HepG2 (cell line): Measurements from ENCODE around the gene MBTPS1. TPM values are rescaled to one million over a fixed set of nuclear protein-coding genes. Genes with fewer than 3 reads are reported as not detected.

Experiments
- ATAC-seq: fragments of 200-7000 bp; cut with Tn5 transposase; 3 replicates; pipeline ENCODE4 v1.9.1; 2020; ENCODE audit warnings: mild to moderate bottlenecking, moderate library complexity
- BruUV-seq: library from RNA; stranded (reverse); fragments of 400-500 nt; replicated peaks from 2 replicates; lab custom pipeline; 2021; lab: Mats Ljungman, UMichigan
- CTCF ChIA-PET: fragments of 300-600 bp; formaldehyde crosslinking; extraction: SDS; loops from one replicate; lab custom pipeline; 2021; ENCODE audit warnings: low total read pairs, inconsistent platforms, low intra/inter-chr PET ratio; lab: Yijun Ruan, JAX
- POLR2A ChIA-PET: fragments of 350-600 bp; sonication (Branson Sonifier 250); formaldehyde crosslinking; loops from one replicate; lab custom pipeline; 2020; ENCODE audit warnings: antibody characterized with exemption, inconsistent platforms; lab: Yijun Ruan, JAX
- DNase-seq: peaks from one replicate; pipeline ENCODE4 v3.0.0-alpha.2; 2015; ENCODE audit warnings: low spot score
- FAIRE-seq: peaks from 3 replicates; lab custom pipeline; 2011; peaks lifted over from hg19 to GRCh38; lab: Jason Lieb, UNC
- H2AFZ ChIP-seq: one replicate; pipeline ENCODE4 v1.6.1; 2011; ENCODE audit warnings: low read length, inconsistent platforms
- H3K27ac ChIP-seq: fragments of 300-600 bp; 3 replicates; pipeline ENCODE4 v1.8.0; 2011; ENCODE audit warnings: mixed run types, mild to moderate bottlenecking, mixed read lengths, low read length, inconsistent platforms; ENCODE audit not compliant: insufficient read depth; ENCODE audit errors: extremely low read length
- H3K27me3 ChIP-seq, 2 experiments: fragments of 200-600 bp in 1 of 2; 2 replicates in 1 of 2; 3 replicates in 1 of 2; pipeline versions ENCODE4 v1.6.0 to v1.8.0; 2011; ENCODE audit warnings: low read length in 2 of 2, mild to moderate bottlenecking in 2 of 2, moderate library complexity in 2 of 2, inconsistent platforms in 1 of 2; ENCODE audit not compliant: insufficient read depth in 2 of 2, control insufficient read depth in 1 of 2
- H3K36me3 ChIP-seq, 2 experiments: fragments of 200-600 bp in 1 of 2; replicated peaks in 1 of 2; 2 replicates in 1 of 2; 3 replicates in 1 of 2; pipeline versions ENCODE4 v1.5.1 to v1.8.0; 2011; ENCODE audit warnings: low read length in 2 of 2, inconsistent platforms in 1 of 2; ENCODE audit not compliant: insufficient read depth in 2 of 2, control insufficient read depth in 1 of 2
- H3K4me1 ChIP-seq: 2 replicates; pipeline ENCODE4 v1.5.1; 2012; ENCODE audit warnings: low read length, inconsistent platforms; ENCODE audit not compliant: insufficient read depth
- H3K4me2 ChIP-seq: 2 replicates; pipeline ENCODE4 v1.6.0; 2011; ENCODE audit warnings: low read depth, low read length, inconsistent platforms
- H3K4me3 ChIP-seq, 3 experiments: fragments of 200-600 bp in 1 of 3; sonication (generic), shearing (Covaris generic) in 1 of 3; replicated peaks in 1 of 3; 2 replicates each; pipeline ENCODE4 v1.5.1; 2011 to 2016; ENCODE audit warnings: low read length in 3 of 3, inconsistent platforms in 2 of 3, low read depth in 2 of 3, mild to moderate bottlenecking in 2 of 3, control low read depth in 1 of 3, mixed read lengths in 1 of 3; ENCODE audit not compliant: insufficient read depth in 1 of 3
- H3K79me2 ChIP-seq: one replicate; pipeline ENCODE4 v1.6.1; 2011; ENCODE audit warnings: low read length, inconsistent platforms; ENCODE audit not compliant: insufficient read depth
- H3K9ac ChIP-seq: 2 replicates; pipeline ENCODE4 v1.6.0; 2011; ENCODE audit warnings: mild to moderate bottlenecking, low read depth, low read length, inconsistent platforms; ENCODE audit not compliant: insufficient read depth
- H3K9me3 ChIP-seq: 2 replicates; pipeline ENCODE4 v1.5.1; 2012; ENCODE audit warnings: mild to moderate bottlenecking, low read length
- H4K20me1 ChIP-seq: 2 replicates; pipeline ENCODE4 v1.6.0; 2011; ENCODE audit warnings: inconsistent platforms, mild to moderate bottlenecking, low read length, moderate library complexity; ENCODE audit not compliant: insufficient read depth
- ATRX ChIP-seq: sonication (generic); formaldehyde crosslinking; IDR thresholded peaks from 2 replicates; pipeline ENCODE4 v1.4.0; 2020; ENCODE audit warnings: missing genetic modification reagents, borderline replicate concordance
- EED ChIP-seq: sonication (generic); formaldehyde crosslinking; IDR thresholded peaks from 2 replicates; pipeline ENCODE4 v1.5.0; 2020; ENCODE audit warnings: mild to moderate bottlenecking, missing genetic modification reagents
- GATAD2A ChIP-seq: IDR thresholded peaks from 2 replicates; pipeline ENCODE4 v1.6.1; 2016
- HMG20A ChIP-seq: IDR thresholded peaks from 2 replicates; pipeline ENCODE4 v1.6.1; 2016; ENCODE audit warnings: borderline replicate concordance
- JDP2 ChIP-seq: sonication (generic); formaldehyde crosslinking; IDR thresholded peaks from 2 replicates; pipeline ENCODE4 v1.8.1; 2022; ENCODE audit warnings: missing genetic modification reagents, borderline replicate concordance
- MIER3 ChIP-seq: IDR thresholded peaks from 2 replicates; pipeline ENCODE4 v1.6.1; 2016; ENCODE audit warnings: missing compliant biosample characterization, borderline replicate concordance
- NR2F2 ChIP-seq: IDR thresholded peaks from 2 replicates; pipeline ENCODE4 v1.6.1; 2012; ENCODE audit warnings: low read depth, inconsistent platforms, borderline replicate concordance
- PATZ1 ChIP-seq: sonication (generic); formaldehyde crosslinking; IDR thresholded peaks from 2 replicates; pipeline ENCODE4 v1.4.0; 2020; ENCODE audit warnings: missing genetic modification reagents
- PCBP2 ChIP-seq: fragments of 200-400 bp; formaldehyde crosslinking; optimal IDR thresholded peaks from 2 replicates; pipeline ENCODE3; 2018; ENCODE audit warnings: low read length, low read depth; ENCODE audit not compliant: poor library complexity, severe bottlenecking
- RFXAP ChIP-seq: sonication (generic); formaldehyde crosslinking; IDR thresholded peaks from 2 replicates; pipeline ENCODE4 v1.4.0; 2020; ENCODE audit warnings: missing genetic modification reagents, borderline replicate concordance
- SUZ12 ChIP-seq: fragments of 150-350 bp; IDR thresholded peaks from 2 replicates; pipeline ENCODE4 v1.6.1; 2014; ENCODE audit warnings: low read depth, low read length
- TBL1XR1 ChIP-seq: fragments of 150-350 bp; IDR thresholded peaks from 2 replicates; pipeline ENCODE4 v1.6.1; 2014; ENCODE audit warnings: borderline replicate concordance, low read length; ENCODE audit not compliant: partially characterized antibody
- ZBTB46 ChIP-seq: sonication (generic); formaldehyde crosslinking; IDR thresholded peaks from 2 replicates; pipeline ENCODE4 v1.4.0; 2020; ENCODE audit warnings: mild to moderate bottlenecking, missing genetic modification reagents, borderline replicate concordance
- ZNF160 ChIP-seq: sonication (generic); formaldehyde crosslinking; IDR thresholded peaks from 2 replicates; pipeline ENCODE4 v1.8.0; 2022; ENCODE audit warnings: mild to moderate bottlenecking, inconsistent platforms, missing genetic modification reagents
- ZNF333 ChIP-seq: sonication (generic); formaldehyde crosslinking; IDR thresholded peaks from 2 replicates; pipeline ENCODE4 v1.4.0; 2020; ENCODE audit warnings: mild to moderate bottlenecking, missing genetic modification reagents, borderline replicate concordance
- ZNF747 ChIP-seq: sonication (generic); formaldehyde crosslinking; IDR thresholded peaks from 2 replicates; pipeline ENCODE4 v1.8.1; 2023; ENCODE audit warnings: missing genetic modification reagents, mild to moderate bottlenecking, borderline replicate concordance
- ZXDC ChIP-seq: sonication (generic); formaldehyde crosslinking; IDR thresholded peaks from 2 replicates; pipeline ENCODE4 v1.5.0; 2020; ENCODE audit warnings: mild to moderate bottlenecking, missing genetic modification reagents
- WGBS: methylation state at CpG from one replicate; pipeline ENCODE4 v1.1.6; 2017; ENCODE audit warnings: low lambda C conversion rate; 5-methylcytosine and 5-hydroxymethylcytosine counted together
- in situ Hi-C: cut with HindIII; loops from 2 replicates; pipeline ENCODE4 v1.10.0; 2017; ENCODE audit warnings: low pct_unique_long_range_greater_than_20kb; ENCODE audit not compliant: extremely low pct_ligation_motif_present
- intact Hi-C: fragments of 100-400 bp; cut with micrococcal nuclease; formaldehyde crosslinking; loops from one replicate; pipeline ENCODE4 v1.10.0; 2022; ENCODE audit not compliant: unreplicated experiment
- polyA plus RNA-seq, 8 experiments: library from polyadenylated mRNA; depleted of rRNA in 3 of 8; stranded (reverse) in 7 of 8; unstranded in 1 of 8; fragments of >200 nt; fragmentation: Illumina TruSeq in 4 of 8; extraction: Trizol in 4 of 8; gene quantifications; 2 replicates each; pipeline versions ENCODE4 v1.2.1 to v1.2.3, GENCODE V29; 2011 to 2016; ENCODE audit warnings: low read depth in 4 of 8, missing spikeins in 1 of 8, mixed read lengths in 1 of 8; ENCODE audit not compliant: insufficient read depth in 1 of 8
- total RNA-seq, 5 experiments: library from RNA; depleted of rRNA; stranded (reverse); fragments of >200 nt; fragmentation: Illumina TruSeq; extraction: Trizol; gene quantifications; 2 replicates each; pipeline ENCODE4 v1.2.3, GENCODE V29; 2016; ENCODE audit warnings: low read depth in 1 of 5

MBTPS1 gene
- total and polyA plus RNA-seq, 2 of the 13 experiments (the other 11 are each of a cell fraction or from before 2014, with no cell fraction given) = 56.7 to 91.3 TPM

- no peaks in the 10 kb centered on the region for H3K4me1 ChIP-seq
- no peaks in the 10 kb centered on the region for H3K27me3 ChIP-seq
- DNase-seq (no peak), ATAC-seq (no peak), FAIRE-seq (no peak)
- in situ Hi-C loops (no loop called here), intact Hi-C loops (no loop called here)
- WGBS = 96% methylated on average over 15 of the region's 15 CpGs
- H3K27ac ChIP-seq = no peak overlapping the region
- no peak overlapping the region for H3K4me3 ChIP-seq
- no peak for TF ChIP-seq ZNF747 (CRISPR knock-in tag)
- TF ChIP-seq EED = no peak
- no peak for TF ChIP-seq NR2F2
- no peak for TF ChIP-seq SUZ12
- no peak for TF ChIP-seq PCBP2
- no peak for TF ChIP-seq ZNF333 (CRISPR knock-in tag)
- no peak for TF ChIP-seq MIER3 (CRISPR knock-in tag)
- TF ChIP-seq JDP2 (CRISPR knock-in tag) = no peak
- no peak for TF ChIP-seq HMG20A (CRISPR knock-in tag)
- TF ChIP-seq GATAD2A (CRISPR knock-in tag) = no peak
- no peak for TF ChIP-seq ZNF160 (CRISPR knock-in tag)
- no peak for TF ChIP-seq TBL1XR1
- TF ChIP-seq ATRX (CRISPR knock-in tag) = no peak
- no peak for TF ChIP-seq ZBTB46 (CRISPR knock-in tag)
- TF ChIP-seq PATZ1 = no peak
- no peak for TF ChIP-seq ZXDC
- TF ChIP-seq RFXAP (CRISPR knock-in tag) = no peak
- no peak overlapping the region for H3K9ac ChIP-seq
- ChIA-PET POLR2A (no interaction called here), CTCF (no interaction called here)
- no peak overlapping the region for H2AFZ ChIP-seq
- H3K36me3 ChIP-seq = peaks cover 56 to 95% of the 10 kb centered on the region in 2 experiments
- no peaks in the 10 kb centered on the region for H3K9me3 ChIP-seq
- H3K79me2 ChIP-seq = no peaks in the 10 kb centered on the region
- no TSS peak for BruUV-seq
- H3K4me2 ChIP-seq = no peak overlapping the region
- peaks cover 4% of the 10 kb centered on the region; the same call in 1 of the 2 replicates for H4K20me1 ChIP-seq
Observed at GRCh38 chr16:84058211-84058610, 58.5 kb downstream of the MBTPS1 start.
